ENCODE measurements around the gene USF1. TPM values are rescaled to one million over a fixed set of nuclear protein-coding genes. Genes with fewer than 3 reads are reported as not detected.

USF1 gene
- total and polyA plus RNA-seq, 10 donors: 113 to 339 (median 127) TPM

DNA sequence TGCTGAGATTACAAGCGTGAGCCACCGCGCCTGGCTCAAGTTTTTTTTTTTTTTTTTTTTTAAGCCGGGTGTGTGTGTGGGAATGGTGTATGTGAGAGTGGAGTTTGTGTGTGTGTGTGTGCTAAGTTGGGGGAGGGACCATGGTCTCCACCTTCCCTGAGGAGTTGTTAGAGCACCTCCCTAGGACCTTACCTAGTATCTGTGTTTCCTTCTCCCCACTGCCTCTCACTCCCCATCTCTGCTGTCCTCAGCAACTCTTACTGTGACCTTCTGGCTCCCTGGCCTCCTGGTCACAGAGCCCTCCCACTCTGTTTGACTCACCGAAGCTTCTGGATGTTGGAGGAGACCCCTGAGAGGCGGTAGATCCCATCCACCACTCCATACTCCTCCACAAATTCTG lies 13.5 kb upstream of the USF1 start:
- H3K27me3 ChIP-seq (replicated peaks in 1 of 7): no peaks in the 10 kb centered on the region
- peak overlapping the region in 2 of 8 donors; percentile 4 to 28 for H3K27ac ChIP-seq
- H3K4me1 ChIP-seq: peaks cover 0 to 76% (median 35%) of the 10 kb centered on the region in 6 donors
- intact Hi-C loops (cut with DNase I; ENCODE audit: low total_unique reads): no loop called here
- WGBS, 5 donors: 78 to 95% (median 89%) methylated on average over 6 of the region's 6 CpGs
- DNase-seq: no peak
- no peak overlapping the region for H3K4me3 ChIP-seq
- TF ChIP-seq POLR2AphosphoS5 (IDR thresholded peaks at IDR 0.05): no peak
- no peak for TF ChIP-seq POLR2A (IDR thresholded peaks at IDR 0.05)
- TF ChIP-seq, protein P1, sequence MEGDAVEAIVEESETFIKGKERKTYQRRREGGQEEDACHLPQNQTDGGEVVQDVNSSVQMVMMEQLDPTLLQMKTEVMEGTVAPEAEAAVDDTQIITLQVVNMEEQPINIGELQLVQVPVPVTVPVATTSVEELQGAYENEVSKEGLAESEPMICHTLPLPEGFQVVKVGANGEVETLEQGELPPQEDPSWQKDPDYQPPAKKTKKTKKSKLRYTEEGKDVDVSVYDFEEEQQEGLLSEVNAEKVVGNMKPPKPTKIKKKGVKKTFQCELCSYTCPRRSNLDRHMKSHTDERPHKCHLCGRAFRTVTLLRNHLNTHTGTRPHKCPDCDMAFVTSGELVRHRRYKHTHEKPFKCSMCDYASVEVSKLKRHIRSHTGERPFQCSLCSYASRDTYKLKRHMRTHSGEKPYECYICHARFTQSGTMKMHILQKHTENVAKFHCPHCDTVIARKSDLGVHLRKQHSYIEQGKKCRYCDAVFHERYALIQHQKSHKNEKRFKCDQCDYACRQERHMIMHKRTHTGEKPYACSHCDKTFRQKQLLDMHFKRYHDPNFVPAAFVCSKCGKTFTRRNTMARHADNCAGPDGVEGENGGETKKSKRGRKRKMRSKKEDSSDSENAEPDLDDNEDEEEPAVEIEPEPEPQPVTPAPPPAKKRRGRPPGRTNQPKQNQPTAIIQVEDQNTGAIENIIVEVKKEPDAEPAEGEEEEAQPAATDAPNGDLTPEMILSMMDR (IDR thresholded peaks at IDR 0.05 in 8 of 11, conservative IDR thresholded peaks at IDR 0.05 in 3 of 11): no peak
- H3K36me3 ChIP-seq: peaks cover 2 to 97% (median 58%) of the 10 kb centered on the region in 6 donors
- no peaks in the 10 kb centered on the region for H3K9me3 ChIP-seq

DNA sequence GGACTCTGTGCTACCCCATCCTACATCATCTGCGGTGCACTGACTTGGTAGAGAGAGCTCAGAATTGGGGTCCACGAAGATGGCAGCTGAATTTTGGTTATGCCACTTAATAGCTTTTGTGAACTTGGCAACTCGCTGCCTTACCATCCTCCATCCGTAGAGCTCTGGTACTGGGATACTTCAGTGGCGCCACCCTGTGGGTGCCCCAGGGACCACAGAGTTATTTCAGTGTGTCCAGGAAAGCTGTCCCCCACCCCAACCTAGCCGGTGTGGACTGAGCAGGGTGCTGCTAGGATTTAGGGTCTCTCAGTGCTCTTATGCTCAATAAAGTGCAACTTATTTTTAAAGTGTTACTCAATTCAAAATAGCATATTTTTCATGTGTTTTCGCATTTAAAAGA lies 9.0 kb upstream of the USF1 start:
- TF ChIP-seq, protein P1 (IDR thresholded peaks at IDR 0.05 in 8 of 11, conservative IDR thresholded peaks at IDR 0.05 in 3 of 11): peak in 1 of 11 experiments; percentile 40
- no peak for TF ChIP-seq POLR2A (IDR thresholded peaks at IDR 0.05)
- Histone ChIP-seq H3K4me1 (peaks cover 0 to 44% (median 1%) of the 10 kb centered on the region in 6 donors), H3K27me3 (replicated peaks in 1 of 7) (no peaks in the 10 kb centered on the region), H3K4me3 (no peak overlapping the region), H3K27ac (peak overlapping the region in 1 of 8 donors; percentile 0), H3K36me3 (peaks cover 8 to 98% (median 83%) of the 10 kb centered on the region in 6 donors), H3K9me3 (no peaks in the 10 kb centered on the region)
- intact Hi-C loops (cut with DNase I; ENCODE audit: low total_unique reads): no loop called here
- peak; percentile 17 for DNase-seq
- 80 to 95% (median 86%) methylated on average over 7 of the region's 7 CpGs for WGBS, 5 donors

DNA sequence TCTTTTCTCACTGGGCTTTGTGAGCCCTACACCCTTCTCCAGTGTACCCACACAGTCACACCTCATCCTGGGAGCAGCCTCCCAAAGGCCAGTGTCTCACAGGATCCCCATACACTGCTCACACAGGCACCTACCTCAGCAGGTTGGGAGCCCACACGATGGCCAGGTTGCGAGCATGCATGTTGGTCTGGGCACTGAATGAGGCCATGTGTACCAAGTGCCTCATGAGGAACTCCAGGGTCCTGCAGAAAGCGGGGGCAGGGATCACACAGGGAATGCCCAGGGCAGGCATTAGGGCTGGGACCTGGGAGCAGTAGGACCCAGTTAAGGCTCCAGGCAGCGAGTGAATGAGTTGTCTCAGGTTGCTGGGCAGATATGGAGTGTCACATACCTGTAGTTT lies 8.5 kb upstream of the USF1 start:
- no peaks in the 10 kb centered on the region for H3K9me3 ChIP-seq
- H3K4me3 ChIP-seq: no peak overlapping the region
- intact Hi-C loops (cut with DNase I; ENCODE audit: low total_unique reads): no loop called here
- no peaks in the 10 kb centered on the region for H3K27me3 ChIP-seq (replicated peaks in 1 of 7)
- peak; percentile 51 for DNase-seq
- peak overlapping the region in 1 of 8 donors; percentile 0 for H3K27ac ChIP-seq
- 87 to 100% (median 91%) methylated on average over 4 of the region's 4 CpGs for WGBS, 5 donors
- H3K4me1 ChIP-seq: peaks cover 0 to 44% (median 3%) of the 10 kb centered on the region in 6 donors
- TF ChIP-seq POLR2A (IDR thresholded peaks at IDR 0.05) (no peak), POLR2AphosphoS5 (IDR thresholded peaks at IDR 0.05) (peak in 2 of 3 donors; percentile 31 to 60)
- peaks cover 8 to 98% (median 86%) of the 10 kb centered on the region in 6 donors for H3K36me3 ChIP-seq

DNA sequence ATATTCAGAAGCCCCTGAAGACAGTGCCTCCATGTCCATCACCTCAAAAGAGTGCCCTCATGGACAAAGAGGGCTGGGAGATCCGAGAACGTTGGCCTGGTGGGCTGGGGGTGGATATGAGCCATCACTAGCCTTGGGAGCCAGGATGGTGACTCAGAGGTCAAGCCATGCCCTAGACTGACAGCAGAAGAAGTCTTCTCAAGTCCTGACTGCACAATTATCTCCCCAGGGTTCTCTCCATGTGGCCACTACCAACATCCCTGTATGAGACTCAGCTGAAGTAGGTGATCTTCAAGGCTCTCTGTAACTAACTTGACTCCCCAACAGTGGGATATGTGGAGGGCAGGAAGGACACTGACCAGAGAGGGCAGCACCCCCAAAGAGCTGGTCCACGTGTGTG lies 7.1 kb upstream of the USF1 start:
- WGBS, 5 donors: 68 to 81% (median 80%) methylated on average over 2 to 3 of the region's 3 CpGs
- no peak for DNase-seq
- intact Hi-C loops (cut with DNase I; ENCODE audit: low total_unique reads): no loop called here

More for the DNA sequence above, 7.1 kb upstream of the USF1 start:
- Histone ChIP-seq H3K27me3 (replicated peaks in 1 of 7) (no peaks in the 10 kb centered on the region), H3K9me3 (no peaks in the 10 kb centered on the region), H3K36me3 (peaks cover 8 to 98% (median 89%) of the 10 kb centered on the region in 6 donors), H3K27ac (peak overlapping the region in 1 of 8 donors; percentile 3), H3K4me3 (no peak overlapping the region), H3K4me1 (peaks cover 0 to 44% (median 4%) of the 10 kb centered on the region in 6 donors)
- TF ChIP-seq POLR2AphosphoS5 (IDR thresholded peaks at IDR 0.05): no peak
- no peak for TF ChIP-seq POLR2A (IDR thresholded peaks at IDR 0.05)
- TF ChIP-seq, protein P1 (IDR thresholded peaks at IDR 0.05 in 8 of 11, conservative IDR thresholded peaks at IDR 0.05 in 3 of 11): no peak

Data from spleen (tissue), 11 donors.